NCI-H345 (cell line): ENCODE data around the gene FAM120C.

Experiments
- DNase-seq: peaks from one replicate; lab custom pipeline; 2025; lab: John Stamatoyannopoulos, UW

The FAM120C gene

DNA sequence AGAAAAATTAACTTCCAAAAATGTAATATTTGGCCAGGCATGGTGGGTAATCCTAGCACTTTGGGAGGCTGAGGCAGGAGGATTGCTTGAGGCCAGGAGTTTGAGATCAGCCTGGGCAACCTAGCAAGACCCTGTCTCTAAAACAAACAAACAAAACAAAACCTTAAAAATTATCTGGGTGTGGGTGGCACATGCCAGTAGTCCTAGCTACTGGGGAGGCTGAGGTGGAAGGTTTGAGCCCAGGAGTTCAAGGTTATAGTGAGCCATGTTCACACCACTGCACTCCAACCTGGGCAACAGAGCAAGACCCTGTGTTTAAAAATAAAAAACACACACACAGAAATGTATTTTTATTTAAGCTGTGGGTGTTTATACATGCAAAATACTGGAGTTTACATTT, 12.0 kb downstream of the FAM120C start:
- no peak for DNase-seq

DNA sequence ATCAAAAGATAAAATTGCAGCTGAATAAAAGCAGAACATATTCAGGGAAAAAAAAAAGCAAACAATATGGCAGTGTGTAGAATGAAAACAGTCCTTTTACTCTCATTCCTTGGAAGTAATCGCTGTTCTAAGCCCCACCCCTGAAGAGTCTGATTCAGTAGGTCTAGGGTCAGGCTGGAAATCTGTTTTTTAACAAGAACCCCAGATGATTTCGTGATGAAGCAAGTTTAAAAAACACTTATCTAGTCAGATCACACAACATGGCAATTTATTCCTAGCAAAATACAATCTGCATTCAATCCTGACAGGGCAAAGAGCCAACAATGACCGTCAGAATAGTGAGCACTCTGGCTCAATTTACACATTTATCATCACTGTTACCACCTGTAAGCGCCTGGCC, 16.1 kb downstream of the FAM120C start:
- DNase-seq = no peak

- DNase-seq = no peak
Measured at GRCh38 chrX:54157561-54157960, 25.5 kb downstream of the FAM120C start.

DNA sequence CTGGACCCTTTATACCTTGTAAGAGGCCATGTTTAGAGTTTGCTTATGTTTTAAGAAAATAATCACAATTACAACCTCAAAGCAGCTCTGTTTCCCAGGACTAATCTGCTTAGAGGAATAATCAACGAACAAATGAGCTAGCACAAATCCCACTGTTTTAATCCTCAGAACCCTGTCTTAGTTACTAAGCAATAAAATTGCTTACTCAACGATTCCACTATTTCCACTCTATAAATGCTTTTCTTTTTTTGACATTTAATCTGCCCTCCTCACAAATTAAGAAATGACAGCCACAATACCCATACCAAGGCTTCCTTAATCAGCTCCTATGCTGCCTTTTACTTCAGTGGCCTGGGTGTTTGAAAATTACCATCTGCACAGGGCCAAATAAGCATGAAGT, 48.8 kb downstream of the FAM120C start:
- no peak for DNase-seq

GRCh38 chrX:54116391-54116790, 66.7 kb downstream of the FAM120C start:
- no peak for DNase-seq

DNA sequence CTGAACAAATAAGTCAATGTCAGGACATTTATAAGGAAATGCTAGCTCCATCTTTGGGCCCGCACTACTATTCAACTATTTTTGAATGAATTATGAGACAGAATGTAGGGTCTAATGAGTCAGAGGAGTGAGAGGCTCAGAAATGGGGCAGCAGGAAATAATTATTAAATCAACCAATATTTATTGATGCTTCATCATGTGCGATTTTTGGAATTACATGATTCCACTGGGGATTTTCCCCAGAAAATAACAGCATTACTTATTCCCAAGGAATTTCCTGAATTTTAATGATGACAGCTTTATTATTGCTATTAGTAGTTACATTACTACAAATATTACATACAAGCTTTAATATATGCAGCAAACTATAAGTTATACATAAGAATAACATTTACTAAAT, 89.5 kb downstream of the FAM120C start:
- DNase-seq = no peak

DNA sequence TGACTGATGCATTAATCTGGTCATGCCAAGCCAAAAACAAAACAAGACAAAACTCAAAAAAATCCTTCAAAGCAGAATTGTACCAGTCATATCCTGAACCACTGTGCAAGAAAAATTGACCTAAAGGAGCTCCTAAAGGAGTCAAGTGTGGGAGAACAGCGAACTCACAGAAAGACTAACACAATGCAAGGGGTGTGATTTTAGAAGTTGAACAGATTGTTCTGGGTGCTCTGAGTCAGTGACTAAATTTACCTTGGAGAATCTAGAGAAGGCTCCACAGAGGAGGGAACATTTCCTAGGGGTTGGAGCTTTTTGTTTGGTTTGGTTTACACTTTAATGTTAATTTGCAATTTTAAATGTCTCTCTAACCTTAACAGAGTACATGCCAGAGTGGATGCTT, 89.9 kb downstream of the FAM120C start:
- no peak for DNase-seq

DNA sequence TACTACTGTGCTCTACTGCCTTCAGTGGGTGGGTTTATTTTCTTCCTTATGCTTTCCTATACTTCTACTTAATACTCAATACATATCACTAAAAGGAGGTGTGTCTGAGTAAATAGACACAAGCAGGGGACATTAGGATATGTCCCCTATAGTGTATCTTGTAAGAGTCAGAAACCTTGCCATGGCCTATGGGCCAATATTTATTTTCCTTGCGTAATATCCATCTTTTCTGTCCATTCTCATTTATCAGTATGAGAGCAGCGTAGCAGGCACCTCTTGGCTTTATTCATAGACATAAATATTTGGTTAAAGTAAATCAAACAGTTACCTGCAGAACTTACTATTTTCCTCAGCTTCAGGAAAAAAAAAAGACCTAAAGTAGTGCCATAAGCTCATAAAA, 92.2 kb downstream of the FAM120C start:
- DNase-seq = no peak

- no peak for DNase-seq
Measured at GRCh38 chrX:54089191-54089590, 93.9 kb downstream of the FAM120C start.

- DNase-seq = no peak
Measured at GRCh38 chrX:54087661-54088060, 95.4 kb downstream of the FAM120C start.

GRCh38 chrX:54085666-54086065, 97.4 kb downstream of the FAM120C start:
- no peak for DNase-seq

DNA sequence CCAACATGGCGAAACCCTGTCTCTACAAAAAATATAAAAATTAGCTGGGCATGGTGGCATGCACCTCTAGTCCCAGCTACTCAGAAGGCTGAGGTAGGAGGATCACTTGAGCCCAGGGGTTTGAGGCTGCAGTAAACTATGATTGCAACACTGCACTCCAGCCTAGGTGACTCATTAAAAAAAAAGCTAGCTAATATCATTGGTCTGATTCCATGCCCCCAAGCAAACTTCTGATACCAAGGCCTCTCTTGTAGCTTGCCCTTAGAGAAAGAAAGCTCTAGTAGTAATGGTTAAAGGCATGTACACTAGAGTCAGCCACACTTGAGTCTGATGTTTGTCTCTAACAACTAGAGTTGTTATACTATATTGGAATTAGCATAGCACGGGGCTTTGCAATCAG, 106.2 kb downstream of the FAM120C start:
- DNase-seq = no peak

DNA sequence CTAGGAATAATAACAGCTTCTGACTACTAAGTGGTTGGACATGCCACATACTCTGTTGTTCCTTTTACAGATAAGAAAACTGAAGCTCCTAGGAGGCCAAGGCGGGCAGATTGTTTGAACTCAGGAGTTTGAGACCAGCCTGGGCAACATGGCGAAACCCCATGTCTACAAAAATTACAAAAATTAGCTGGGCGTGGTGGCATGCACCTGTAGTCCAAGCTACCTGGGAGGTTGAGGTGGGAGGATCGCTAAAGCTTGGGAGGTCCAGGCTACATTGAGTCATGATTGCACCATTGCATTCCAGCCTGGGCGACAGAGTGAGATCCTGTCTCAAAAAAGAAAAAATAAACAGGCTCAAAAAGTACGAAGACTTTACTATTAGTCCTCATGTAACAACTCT, 108.2 kb downstream of the FAM120C start:
- no peak for DNase-seq

DNA sequence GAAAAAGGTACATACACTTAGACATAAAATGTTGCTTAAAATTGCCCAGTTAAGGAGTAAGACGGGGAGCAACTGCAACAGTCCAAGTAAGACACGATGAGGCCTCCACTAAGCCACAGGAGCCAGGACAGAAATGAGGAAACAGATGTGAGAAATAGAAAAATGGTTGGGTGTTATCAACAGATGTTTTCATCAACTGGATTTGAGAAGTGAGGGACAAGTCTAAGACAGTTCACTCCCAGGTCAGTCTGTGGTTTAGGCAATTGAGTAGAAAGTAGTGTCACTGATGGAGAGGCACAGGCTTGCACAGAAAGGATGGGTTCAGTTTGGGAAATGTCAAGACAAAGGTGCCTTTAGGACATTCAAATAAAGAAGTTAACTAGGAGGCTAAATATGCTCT, 115.3 kb downstream of the FAM120C start:
- DNase-seq = no peak

DNA sequence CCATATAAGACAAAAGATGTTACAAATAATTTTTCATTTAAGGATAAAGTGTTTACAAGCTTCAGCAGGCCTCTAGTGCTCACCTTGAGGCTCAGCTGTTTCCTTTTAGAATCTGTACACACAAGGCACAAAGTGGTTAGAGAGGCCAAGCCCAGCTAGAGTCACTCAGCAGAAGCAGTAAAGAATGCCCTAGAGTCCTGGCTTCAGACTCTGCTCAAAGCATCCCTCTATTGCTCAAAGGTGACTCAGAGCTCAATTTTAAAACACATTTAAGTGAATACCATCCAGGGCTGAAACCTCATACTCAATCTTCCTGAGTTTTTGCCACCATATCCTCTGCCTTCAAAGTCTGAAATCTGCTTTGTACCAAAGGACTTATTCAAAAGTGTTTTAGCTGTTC, 116.2 kb downstream of the FAM120C start:
- DNase-seq = no peak

- no peak for DNase-seq
Measured at GRCh38 chrX:54064564-54064963, 118.5 kb downstream of the FAM120C start.

- no peak for DNase-seq
Measured at GRCh38 chrX:54063361-54063760, 119.7 kb downstream of the FAM120C start.

DNA sequence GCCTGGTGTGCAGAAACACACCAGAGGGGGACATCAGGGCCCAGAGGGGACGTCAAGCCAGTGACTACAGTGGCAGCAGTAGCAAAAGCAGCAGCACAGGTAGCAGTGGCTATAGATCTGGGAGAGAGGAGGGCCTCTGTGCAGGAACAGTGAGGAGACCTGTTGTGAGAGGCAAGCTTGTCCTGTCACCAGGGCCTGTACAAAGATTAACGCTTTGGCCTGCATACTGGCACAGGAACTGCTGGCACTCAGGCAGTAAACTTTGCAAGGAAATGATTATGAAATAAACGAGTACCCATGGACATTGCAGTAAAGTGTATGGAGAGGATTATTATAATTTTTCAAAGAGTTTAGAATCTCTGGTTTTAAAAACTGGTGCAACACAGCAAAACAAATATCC, 133.3 kb downstream of the FAM120C start:
- no peak for DNase-seq

DNA sequence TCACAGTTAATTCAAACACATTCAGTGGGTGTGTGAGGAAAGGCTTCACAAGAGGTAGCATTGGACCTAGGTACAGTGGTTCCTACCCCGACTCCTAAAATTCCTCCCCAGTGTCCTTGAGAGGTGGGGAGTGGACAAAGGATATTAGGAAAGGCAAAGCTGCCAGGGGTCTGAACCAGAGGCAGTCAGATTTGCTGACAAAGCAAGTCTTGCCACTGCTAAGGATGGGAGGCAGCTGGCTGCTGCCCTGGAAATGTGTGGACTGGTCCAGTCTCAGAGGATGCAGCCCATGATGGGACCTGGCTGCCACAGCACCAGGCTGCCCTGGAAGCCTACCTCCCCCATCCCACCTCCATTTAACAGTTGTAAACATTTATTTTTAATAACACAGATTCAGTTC, 134.6 kb downstream of the FAM120C start:
- peak; percentile 46 for DNase-seq

- peak; percentile 90 for DNase-seq
Measured at GRCh38 chrX:54045563-54046228, 137.4 kb downstream of the FAM120C start.

DNA sequence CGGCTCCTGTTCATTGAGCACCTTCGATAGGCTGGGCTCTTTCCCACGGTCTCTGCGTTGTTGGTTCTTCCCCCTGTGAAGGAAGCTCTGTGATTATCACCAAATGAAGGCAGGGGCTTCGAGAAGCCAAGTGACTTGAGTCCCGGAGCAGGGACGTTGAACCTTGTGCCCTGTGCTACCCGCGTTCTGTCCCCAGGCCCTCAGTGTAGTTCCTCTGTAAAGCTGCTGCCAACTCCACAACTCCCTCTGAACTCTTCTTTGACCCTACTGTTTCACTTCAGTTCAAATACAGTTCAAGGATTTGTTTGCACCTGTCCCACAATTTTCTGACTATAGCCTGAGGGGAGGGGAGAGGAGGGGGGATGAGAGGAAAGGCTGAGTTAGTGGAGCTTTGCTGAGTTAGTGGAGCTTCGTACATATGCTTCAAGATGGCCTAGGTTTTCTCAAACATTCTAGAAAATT, 138.1 kb downstream of the FAM120C start:
- DNase-seq = no peak

DNA sequence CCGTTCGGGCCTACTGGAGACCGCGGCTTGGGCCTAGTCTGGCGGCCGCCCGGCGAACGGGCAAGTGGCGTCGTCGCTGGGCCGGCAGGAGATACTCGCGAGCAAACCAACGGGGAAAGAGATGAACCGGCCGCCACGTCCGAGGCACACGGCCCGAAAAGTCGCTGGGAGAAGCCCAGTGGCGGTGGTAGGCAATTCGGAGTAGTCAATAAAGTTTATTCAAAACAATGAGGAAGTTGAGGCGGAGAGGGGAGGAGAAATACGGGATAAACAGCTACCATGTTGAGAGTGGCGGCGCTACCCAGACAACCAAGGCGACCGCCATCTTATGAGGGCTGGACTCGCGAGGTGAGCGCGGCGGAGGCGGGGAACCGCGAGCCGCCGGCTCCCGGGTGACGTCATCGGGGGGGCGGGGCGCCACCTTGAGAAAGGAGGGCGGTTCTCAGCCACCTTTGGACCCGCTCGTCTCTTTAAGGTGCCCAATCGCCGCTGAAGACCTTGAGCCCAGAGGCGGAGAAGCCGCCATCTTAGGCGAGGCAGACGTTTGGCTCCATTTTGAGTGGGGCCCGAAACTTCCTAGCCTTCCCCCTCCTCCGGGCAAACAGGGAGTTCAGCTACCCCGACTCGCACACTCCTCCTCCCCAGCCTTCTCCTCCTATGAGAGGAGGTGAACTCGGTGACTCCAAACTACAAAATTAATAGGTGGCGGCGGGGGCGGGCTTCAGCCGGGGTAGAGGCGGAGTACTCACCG, 138.8 kb downstream of the FAM120C start, which contains the start of gene PHF8:
Gene PHF8, minus strand, starts transcription at position 348 of the 751 bp plus-strand sequence. CDS start 1,745 bp downstream, outside the sequence.
- peak; percentile 94 for DNase-seq

GRCh38 chrX:54043541-54044125, 139.4 kb downstream of the FAM120C start:
- peak; percentile 52 for DNase-seq
